Kidney epithelial cell (primary cell): Measurements from ENCODE around the gene SLAMF8. TPM values are rescaled to one million over a fixed set of nuclear protein-coding genes. Genes with fewer than 3 reads are reported as not detected.

ENCODE experiments used
- DNase-seq: peaks from one replicate; pipeline ENCODE4 v3.0.0-alpha.2; 2010; ENCODE audit warnings: low read depth
- H3K27me3 ChIP-seq: 2 replicates; pipeline ENCODE4 v1.6.0; 2011; ENCODE audit warnings: low read length; ENCODE audit not compliant: control insufficient read depth, insufficient read depth
- H3K36me3 ChIP-seq: 2 replicates; pipeline ENCODE4 v1.5.1; 2011; ENCODE audit warnings: low read length; ENCODE audit not compliant: control insufficient read depth, insufficient read depth
- H3K4me3 ChIP-seq: 2 replicates; pipeline ENCODE4 v1.5.1; 2011; ENCODE audit warnings: low read depth, mild to moderate bottlenecking, control low read depth, low read length
- total RNA-seq: library from RNA; depleted of rRNA; stranded (reverse); fragments of >200 nt; gene quantifications from 2 replicates; pipeline ENCODE4 v1.2.3, GENCODE V29; 2015
- TF ChIP-seq, protein P1 (sequence below): IDR thresholded peaks from 2 replicates; pipeline ENCODE4 v1.5.1; 2011; ENCODE audit warnings: mild to moderate bottlenecking, moderate library complexity, low read length, control low read depth, inconsistent platforms; ENCODE audit not compliant: insufficient read depth, poor library complexity, severe bottlenecking

SLAMF8 gene
- total RNA-seq, 1 donor from 2014 or later = 0.04 TPM

DNA sequence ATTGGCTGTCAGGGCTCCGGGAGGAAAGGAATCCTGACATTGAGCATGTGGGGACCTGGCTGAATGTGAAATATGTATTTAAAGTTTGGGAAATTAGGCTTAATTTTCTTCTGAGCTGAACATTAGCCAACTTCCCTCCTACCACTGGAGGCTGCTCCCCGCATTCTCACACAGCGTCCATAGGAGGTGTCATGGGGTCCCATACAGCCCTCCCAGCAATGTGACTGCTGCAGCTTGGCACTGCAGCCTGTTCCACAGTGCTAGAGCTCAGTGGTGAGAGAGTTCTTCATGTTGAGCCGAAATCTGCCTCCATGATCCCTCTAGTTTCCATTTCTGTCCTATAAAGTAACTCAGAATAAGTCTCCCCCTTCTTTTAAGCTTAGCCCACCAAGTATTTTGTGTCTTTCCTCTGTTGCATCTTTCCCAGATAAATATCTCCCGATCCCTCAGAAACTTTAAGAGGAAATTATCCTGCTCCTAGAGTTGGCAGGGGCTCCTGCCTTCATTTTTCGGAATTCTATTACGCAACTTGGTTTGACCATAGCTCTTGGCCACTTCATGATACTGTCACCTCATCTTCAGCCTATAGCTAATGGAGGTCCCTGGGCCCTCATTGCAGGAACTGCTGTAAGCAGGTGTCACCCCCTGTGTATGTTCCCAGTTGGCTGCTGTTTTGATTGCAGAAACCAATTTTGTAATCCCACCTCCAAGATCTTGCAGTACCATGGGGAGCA lies 22.6 kb upstream of the SLAMF8 start:
- H3K27me3 ChIP-seq = no peaks in the 10 kb centered on the region
- no peak for DNase-seq
- no peaks in the 10 kb centered on the region for H3K36me3 ChIP-seq
- no peak overlapping the region for H3K4me3 ChIP-seq
- TF ChIP-seq, protein P1, sequence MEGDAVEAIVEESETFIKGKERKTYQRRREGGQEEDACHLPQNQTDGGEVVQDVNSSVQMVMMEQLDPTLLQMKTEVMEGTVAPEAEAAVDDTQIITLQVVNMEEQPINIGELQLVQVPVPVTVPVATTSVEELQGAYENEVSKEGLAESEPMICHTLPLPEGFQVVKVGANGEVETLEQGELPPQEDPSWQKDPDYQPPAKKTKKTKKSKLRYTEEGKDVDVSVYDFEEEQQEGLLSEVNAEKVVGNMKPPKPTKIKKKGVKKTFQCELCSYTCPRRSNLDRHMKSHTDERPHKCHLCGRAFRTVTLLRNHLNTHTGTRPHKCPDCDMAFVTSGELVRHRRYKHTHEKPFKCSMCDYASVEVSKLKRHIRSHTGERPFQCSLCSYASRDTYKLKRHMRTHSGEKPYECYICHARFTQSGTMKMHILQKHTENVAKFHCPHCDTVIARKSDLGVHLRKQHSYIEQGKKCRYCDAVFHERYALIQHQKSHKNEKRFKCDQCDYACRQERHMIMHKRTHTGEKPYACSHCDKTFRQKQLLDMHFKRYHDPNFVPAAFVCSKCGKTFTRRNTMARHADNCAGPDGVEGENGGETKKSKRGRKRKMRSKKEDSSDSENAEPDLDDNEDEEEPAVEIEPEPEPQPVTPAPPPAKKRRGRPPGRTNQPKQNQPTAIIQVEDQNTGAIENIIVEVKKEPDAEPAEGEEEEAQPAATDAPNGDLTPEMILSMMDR = no peak

DNA sequence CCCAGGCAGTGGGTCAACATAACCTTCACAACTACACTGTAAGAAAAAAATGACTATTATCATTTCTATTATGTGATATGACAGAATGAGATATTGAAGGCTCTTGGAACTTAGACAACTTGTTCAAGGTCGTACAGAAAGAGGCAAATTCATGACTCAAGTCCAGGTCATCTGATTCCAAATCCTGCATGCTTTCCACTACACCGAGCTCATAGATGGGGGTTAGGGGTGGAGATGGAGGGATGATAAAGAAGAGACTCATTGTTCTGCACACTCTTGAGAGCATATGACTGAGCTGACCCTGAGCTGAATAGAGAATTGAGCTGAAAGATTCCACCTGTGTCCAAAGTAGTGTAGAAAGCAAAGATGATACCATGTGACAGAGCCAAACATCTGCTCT lies 21.7 kb upstream of the SLAMF8 start:
- no peak for DNase-seq
- H3K4me3 ChIP-seq = no peak overlapping the region
- H3K36me3 ChIP-seq = no peaks in the 10 kb centered on the region
- TF ChIP-seq, protein P1 = no peak
- H3K27me3 ChIP-seq = no peaks in the 10 kb centered on the region

DNA sequence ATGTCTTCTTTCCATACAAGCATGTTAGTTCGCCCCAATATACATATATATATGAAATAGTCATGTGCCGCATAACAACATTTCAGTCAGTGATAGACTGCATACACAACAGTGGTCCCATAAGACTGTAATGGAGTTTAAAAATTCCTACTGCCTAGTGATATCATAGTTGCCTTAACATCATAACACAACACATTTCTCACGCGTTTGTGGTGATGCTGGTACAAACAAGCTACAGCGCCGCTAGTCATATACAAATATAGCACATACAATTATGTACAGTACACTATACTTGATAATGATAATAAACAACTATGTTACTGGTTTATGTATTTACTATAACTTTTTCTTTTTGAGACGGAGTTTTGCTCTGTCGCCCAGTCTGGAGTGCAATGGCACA lies 10.7 kb upstream of the SLAMF8 start:
- H3K4me3 ChIP-seq = no peak overlapping the region
- no peaks in the 10 kb centered on the region for H3K36me3 ChIP-seq
- no peak for DNase-seq
- H3K27me3 ChIP-seq = peaks cover 2% of the 10 kb centered on the region
- TF ChIP-seq, protein P1 = no peak

DNA sequence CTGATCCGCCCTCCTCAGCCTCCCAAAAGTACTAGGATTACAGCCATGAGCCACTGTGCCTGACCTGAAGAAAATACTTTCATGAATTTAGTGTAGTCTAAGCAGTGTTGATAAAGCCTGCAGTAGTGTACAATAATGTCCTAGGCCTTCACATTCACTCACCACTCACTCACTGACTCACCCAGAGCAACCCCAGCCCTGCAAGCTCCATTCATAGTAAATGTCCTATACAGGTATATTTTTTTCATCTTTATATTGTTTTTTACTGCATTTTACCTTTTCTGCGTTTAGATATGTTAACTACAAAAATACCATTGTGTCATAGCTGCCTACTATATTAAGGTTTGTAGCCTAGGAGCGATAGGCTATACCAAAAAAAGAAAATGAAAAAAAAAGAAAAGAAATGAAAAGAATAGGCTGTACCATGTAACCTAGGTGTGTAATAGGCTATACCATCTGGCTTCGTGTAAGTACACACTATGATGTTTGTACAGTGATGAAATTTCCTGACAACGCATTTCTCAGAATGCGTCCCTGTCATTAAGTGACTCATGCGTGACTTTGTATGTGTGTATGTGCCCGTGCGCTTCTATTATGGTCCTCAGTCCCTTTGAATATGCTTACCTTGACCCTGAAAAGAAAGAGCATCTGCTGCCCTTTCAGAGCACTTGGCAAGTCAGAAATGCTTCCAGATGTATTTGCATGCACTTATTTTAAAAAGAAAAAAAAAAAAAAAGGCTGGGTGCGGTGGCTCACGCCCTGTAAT lies 9.2 kb upstream of the SLAMF8 start:
- no peak overlapping the region for H3K4me3 ChIP-seq
- TF ChIP-seq, protein P1 = no peak
- H3K27me3 ChIP-seq = peaks cover 6% of the 10 kb centered on the region
- H3K36me3 ChIP-seq = no peaks in the 10 kb centered on the region
- no peak for DNase-seq

DNA sequence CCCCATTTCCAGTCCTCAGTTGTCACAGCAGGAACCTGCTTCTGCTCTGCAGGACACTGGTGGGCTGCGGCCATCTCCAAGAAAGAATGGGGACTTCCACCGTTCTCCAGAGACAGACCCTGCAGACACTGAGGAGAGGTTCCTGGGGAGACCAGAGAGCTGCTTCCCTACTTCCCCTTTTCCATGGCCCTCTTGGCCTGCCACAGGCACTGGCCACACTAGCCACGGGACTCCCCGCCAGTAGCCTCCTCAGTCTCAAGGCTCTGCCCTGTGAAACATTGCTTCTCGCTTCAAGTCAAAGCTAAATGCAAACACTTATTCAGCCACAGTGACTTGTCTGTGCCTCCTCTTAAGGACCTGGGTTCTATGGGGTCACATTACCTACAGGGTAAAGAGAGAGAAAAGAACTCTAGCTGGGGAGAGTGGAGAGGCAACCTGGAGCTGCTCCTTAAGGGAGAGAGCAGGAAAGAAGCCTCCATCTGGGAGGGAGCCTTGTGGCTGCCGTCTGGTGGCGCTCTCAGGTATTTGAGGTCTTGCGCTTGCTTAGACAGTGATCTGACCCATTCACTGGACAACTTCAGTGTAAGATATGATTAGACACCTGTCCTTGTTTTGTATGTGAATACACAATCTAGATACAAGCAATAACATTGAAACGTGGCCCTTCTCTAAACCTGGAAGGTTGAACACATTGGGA lies 5.4 kb upstream of the SLAMF8 start:
- no peak for DNase-seq
- Histone ChIP-seq H3K27me3 (peaks cover 18% of the 10 kb centered on the region), H3K36me3 (no peaks in the 10 kb centered on the region), H3K4me3 (no peak overlapping the region)
- TF ChIP-seq, protein P1 = no peak
